Left lung (tissue), 10 donors: ENCODE measurements around the gene KCNJ16. TPM values are rescaled to one million over a fixed set of nuclear protein-coding genes. Genes with fewer than 3 reads are reported as not detected.

Source experiments
- ATAC-seq: fragments of 200-7000 bp; cut with Tn5 transposase; one replicate; pipeline ENCODE4 v1.9.1; 2020; ENCODE audit warnings: moderate library complexity
- DNase-seq, 4 donors: peaks; one replicate each; pipeline ENCODE4 v3.0.0-alpha.2; 2013 to 2020
- H3K27ac ChIP-seq, 2 donors: fragments of 200-600 bp; sonication (generic) in 1 of 2; one replicate each; pipeline versions ENCODE4 v1.5.0 to v1.8.0; 2020 to 2021
- H3K27me3 ChIP-seq, 2 donors: fragments of 200-600 bp; sonication (generic) in 1 of 2; one replicate each; pipeline versions ENCODE4 v1.5.0 to v1.8.0; 2020 to 2021
- H3K36me3 ChIP-seq, 2 donors: fragments of 200-600 bp; sonication (generic) in 1 of 2; one replicate each; pipeline versions ENCODE4 v1.5.0 to v1.8.0; 2020 to 2021
- H3K4me1 ChIP-seq, 2 donors: fragments of 200-600 bp; one replicate each; pipeline ENCODE4 v1.8.0; 2021
- H3K4me3 ChIP-seq, 2 donors: fragments of 200-600 bp; sonication (generic) in 1 of 2; one replicate each; pipeline versions ENCODE4 v1.5.0 to v1.8.0; 2020 to 2021; ENCODE audit warnings: mild to moderate bottlenecking in 1 of 2
- H3K9me3 ChIP-seq, 2 donors: fragments of 200-600 bp; sonication (generic) in 1 of 2; one replicate each; pipeline versions ENCODE4 v1.5.0 to v1.8.0; 2020 to 2021
- intact Hi-C, 2 donors: fragments of 100-400 bp; cut with DNase I; formaldehyde crosslinking; loops; one replicate each; pipeline versions ENCODE4 v1.11.2 to v1.14.2; 2022
- polyA plus RNA-seq, 6 donors: library from polyadenylated mRNA; unstranded; fragments of 120-200 nt; gene quantifications; one replicate each; pipeline ENCODE4 v1.2.1, GENCODE V29; 2013; ENCODE audit not compliant: insufficient read length in 6 of 6
- total RNA-seq, 2 donors: library from RNA; stranded (reverse); fragmentation: NEBNext Ultra II Directional; extraction: Animal tissue kit (Norgen Biotek cat#: 25700); gene quantifications; one replicate each; pipeline ENCODE4 v1.2.1, GENCODE V29; 2021
- TF ChIP-seq, protein P1 (sequence below), 2 donors: fragments of 200-600 bp; sonication (generic) in 1 of 2; IDR thresholded peaks; one replicate each; pipeline versions ENCODE4 v1.5.0 to v1.8.0; 2021; ENCODE audit warnings: antibody characterized with exemption in 2 of 2
- donor health status: DM: no; HTN: yes; CAD: no.
- donor health status: DM: no; HTN: no; CAD: no.

Gene KCNJ16
- total and polyA plus RNA-seq, 8 donors = 0.23 to 2.7 (median 0.83) TPM

DNA sequence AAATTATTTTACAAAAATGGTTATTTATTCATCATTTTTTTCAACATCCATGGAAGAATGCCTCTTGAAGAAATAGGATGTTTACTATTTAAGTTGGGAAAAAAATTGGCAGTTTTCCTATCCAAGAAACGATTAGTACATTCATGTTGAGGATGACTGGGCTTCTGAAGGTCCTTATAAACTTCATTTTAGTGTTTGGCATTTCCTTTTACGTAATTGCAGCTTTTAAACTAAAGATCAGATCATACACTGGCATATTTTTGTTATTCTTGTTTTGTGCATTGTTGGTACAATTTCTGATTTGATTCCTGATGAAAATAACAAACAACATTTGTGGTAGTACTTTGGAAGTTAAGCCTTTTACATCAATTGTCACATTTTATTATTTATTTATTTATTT is 11.5 kb downstream of the KCNJ16 start:
- DNase-seq (no peak), ATAC-seq (no peak)
- Histone ChIP-seq H3K9me3 (no peaks in the 10 kb centered on the region), H3K27ac (no peak overlapping the region), H3K4me1 (no peaks in the 10 kb centered on the region), H3K36me3 (no peaks in the 10 kb centered on the region), H3K4me3 (no peak overlapping the region), H3K27me3 (no peaks in the 10 kb centered on the region)
- intact Hi-C loops = no loop called here
- TF ChIP-seq, protein P1, sequence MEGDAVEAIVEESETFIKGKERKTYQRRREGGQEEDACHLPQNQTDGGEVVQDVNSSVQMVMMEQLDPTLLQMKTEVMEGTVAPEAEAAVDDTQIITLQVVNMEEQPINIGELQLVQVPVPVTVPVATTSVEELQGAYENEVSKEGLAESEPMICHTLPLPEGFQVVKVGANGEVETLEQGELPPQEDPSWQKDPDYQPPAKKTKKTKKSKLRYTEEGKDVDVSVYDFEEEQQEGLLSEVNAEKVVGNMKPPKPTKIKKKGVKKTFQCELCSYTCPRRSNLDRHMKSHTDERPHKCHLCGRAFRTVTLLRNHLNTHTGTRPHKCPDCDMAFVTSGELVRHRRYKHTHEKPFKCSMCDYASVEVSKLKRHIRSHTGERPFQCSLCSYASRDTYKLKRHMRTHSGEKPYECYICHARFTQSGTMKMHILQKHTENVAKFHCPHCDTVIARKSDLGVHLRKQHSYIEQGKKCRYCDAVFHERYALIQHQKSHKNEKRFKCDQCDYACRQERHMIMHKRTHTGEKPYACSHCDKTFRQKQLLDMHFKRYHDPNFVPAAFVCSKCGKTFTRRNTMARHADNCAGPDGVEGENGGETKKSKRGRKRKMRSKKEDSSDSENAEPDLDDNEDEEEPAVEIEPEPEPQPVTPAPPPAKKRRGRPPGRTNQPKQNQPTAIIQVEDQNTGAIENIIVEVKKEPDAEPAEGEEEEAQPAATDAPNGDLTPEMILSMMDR (IDR thresholded peaks at IDR 0.05) = no peak

DNA sequence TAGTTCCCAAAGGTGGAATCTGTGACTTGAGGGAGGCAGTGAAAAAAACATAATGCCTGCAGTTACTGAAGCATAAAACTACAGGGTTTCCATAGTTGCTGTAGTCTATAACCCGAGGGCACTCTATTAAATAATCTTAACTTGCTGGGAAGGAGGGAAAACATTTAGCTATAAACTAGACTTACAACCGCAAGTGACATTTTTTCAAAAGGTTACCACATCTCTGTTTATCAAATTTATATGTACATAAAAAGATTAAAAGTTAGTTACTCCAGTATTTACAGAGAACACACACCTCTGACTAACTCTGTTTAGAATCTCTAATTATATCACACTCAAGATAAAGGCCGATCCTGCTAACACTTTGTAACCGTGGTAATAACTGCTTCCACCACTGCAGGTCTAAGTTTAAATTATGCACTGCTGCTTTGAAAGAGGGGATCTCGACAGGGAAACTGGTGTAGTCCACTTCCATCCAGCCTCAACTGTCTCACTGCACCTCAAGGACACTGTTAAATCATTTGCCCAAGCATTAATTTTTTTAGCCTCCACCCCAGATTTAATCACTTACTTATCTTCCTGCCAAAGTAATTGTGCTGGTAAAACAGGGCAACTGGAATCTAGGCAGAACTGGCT is 14.6 kb downstream of the KCNJ16 start:
- H3K27me3 ChIP-seq = no peaks in the 10 kb centered on the region
- intact Hi-C loops = no loop called here
- peak; percentile 73 for ATAC-seq
- no peak for DNase-seq
- H3K9me3 ChIP-seq = no peaks in the 10 kb centered on the region
- no peak overlapping the region for H3K27ac ChIP-seq
- TF ChIP-seq, protein P1 (IDR thresholded peaks at IDR 0.05) = no peak
- no peak overlapping the region for H3K4me3 ChIP-seq
- no peaks in the 10 kb centered on the region for H3K4me1 ChIP-seq
- no peaks in the 10 kb centered on the region for H3K36me3 ChIP-seq

DNA sequence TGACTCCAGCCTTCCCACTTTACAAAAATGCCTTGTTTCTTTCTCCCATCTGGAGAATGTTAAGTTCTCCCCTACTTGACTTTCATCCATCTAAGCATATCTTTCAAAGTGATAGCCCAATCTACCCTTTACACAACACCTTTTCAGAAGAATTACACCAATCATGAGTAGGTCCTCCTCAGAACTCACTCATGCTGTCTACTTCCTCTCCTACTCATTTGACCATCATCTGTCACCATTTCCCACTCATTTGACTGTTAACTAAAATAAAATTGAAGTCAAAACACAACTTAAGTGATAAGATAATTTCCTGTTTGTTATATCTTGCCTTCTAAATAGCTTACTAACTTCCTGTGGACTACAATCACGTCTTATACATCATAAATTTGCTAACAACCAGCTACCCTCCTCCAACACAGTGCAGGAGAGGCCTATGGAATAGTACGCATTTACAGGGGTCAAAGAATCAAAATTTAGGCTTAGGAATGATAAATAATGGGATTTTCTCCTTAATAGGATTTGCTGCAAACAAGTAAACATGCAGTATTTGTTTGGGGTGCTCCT is 16.1 kb downstream of the KCNJ16 start:
- Histone ChIP-seq H3K27me3 (no peaks in the 10 kb centered on the region), H3K36me3 (no peaks in the 10 kb centered on the region), H3K4me3 (no peak overlapping the region), H3K27ac (no peak overlapping the region), H3K4me1 (no peaks in the 10 kb centered on the region), H3K9me3 (no peaks in the 10 kb centered on the region)
- no peak for DNase-seq
- TF ChIP-seq, protein P1 (IDR thresholded peaks at IDR 0.05) = no peak
- no peak for ATAC-seq
- intact Hi-C loops = no loop called here

DNA sequence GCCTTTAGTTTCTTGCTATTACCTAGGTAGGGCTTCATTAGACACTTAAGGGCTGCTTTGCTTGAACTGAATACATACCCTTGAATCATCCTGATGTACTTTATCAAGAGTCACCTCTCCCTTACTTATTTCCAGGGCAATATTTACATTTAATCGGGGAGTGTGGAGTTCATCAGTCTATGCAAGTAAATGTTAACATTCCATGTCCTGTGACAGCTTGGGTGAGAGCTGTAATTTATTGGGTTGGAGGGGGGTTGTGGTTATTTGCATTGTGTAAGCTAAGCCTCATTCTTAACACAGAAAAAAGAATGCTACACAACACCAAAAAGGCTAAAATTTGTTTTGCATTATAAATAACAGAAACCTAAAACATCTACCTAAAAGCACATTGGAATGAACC is 16.7 kb downstream of the KCNJ16 start:
- Histone ChIP-seq H3K27ac (no peak overlapping the region), H3K36me3 (no peaks in the 10 kb centered on the region), H3K9me3 (no peaks in the 10 kb centered on the region), H3K27me3 (no peaks in the 10 kb centered on the region), H3K4me3 (no peak overlapping the region), H3K4me1 (no peaks in the 10 kb centered on the region)
- intact Hi-C loops = no loop called here
- DNase-seq = peak in 1 of 4 donors; percentile 24
- ATAC-seq = no peak
- TF ChIP-seq, protein P1 (IDR thresholded peaks at IDR 0.05) = no peak

DNA sequence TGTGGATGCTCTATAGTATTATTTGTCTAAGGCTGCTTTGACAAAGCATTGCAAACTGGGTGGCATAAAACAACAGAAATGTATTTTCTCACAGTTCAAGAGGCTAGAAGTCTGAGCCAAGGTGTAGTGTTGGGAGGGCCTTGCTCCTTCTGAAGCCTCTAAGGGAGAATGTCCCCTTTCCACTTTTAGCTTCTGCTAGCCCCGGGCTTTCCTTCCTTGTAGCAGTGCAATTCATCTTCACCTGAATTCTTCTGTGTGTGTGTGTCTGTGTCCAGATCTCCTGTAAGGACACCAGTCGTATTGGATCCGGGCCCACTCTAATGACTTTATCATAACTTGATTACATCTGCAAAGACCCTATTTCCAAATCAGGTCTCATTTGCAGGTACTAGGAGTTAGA is 18.1 kb downstream of the KCNJ16 start:
- Histone ChIP-seq H3K4me1 (no peaks in the 10 kb centered on the region), H3K27me3 (no peaks in the 10 kb centered on the region), H3K9me3 (no peaks in the 10 kb centered on the region), H3K4me3 (no peak overlapping the region), H3K27ac (no peak overlapping the region), H3K36me3 (no peaks in the 10 kb centered on the region)
- intact Hi-C loops = no loop called here
- no peak for DNase-seq
- ATAC-seq = no peak
- TF ChIP-seq, protein P1 (IDR thresholded peaks at IDR 0.05) = no peak
